GM23338 (cell line): ENCODE measurements around the gene CDKAL1. TPM values are rescaled to one million over a fixed set of nuclear protein-coding genes. Genes with fewer than 3 reads are reported as not detected.

Experiments
- ATAC-seq: fragments of 200-7000 bp; cut with Tn5 transposase; 3 replicates; pipeline ENCODE4 v1.9.1; 2020
- DNase-seq: peaks from one replicate; pipeline ENCODE4 v3.0.0-alpha.2; 2015; ENCODE audit warnings: low spot score
- H2AFZ ChIP-seq: fragments of 200-600 bp; sonication (generic); 2 replicates; pipeline ENCODE4 v1.8.0; 2016; ENCODE audit warnings: antibody characterized with exemption, mild to moderate bottlenecking, moderate library complexity
- H3F3A ChIP-seq: fragments of 200-600 bp; sonication (generic); replicated peaks from 2 replicates; pipeline ENCODE4 v1.8.0; 2017; ENCODE audit warnings: antibody characterized with exemption, mixed run types, low read depth
- H3K27ac ChIP-seq: fragments of 200-600 bp; sonication (generic); 2 replicates; pipeline ENCODE4 v1.6.1; 2016; ENCODE audit warnings: low read depth
- H3K27me3 ChIP-seq: fragments of 200-600 bp; sonication (generic); 2 replicates; pipeline ENCODE4 v1.8.0; 2016; ENCODE audit warnings: mild to moderate bottlenecking, mixed run types, moderate library complexity; ENCODE audit not compliant: insufficient read depth
- H3K36me3 ChIP-seq: fragments of 200-600 bp; sonication (generic); 2 replicates; pipeline ENCODE4 v1.8.0; 2016; ENCODE audit warnings: mild to moderate bottlenecking; ENCODE audit not compliant: insufficient read depth
- H3K4me1 ChIP-seq: fragments of 200-600 bp; sonication (generic); 2 replicates; pipeline ENCODE4 v1.8.0; 2016; ENCODE audit warnings: mild to moderate bottlenecking, moderate library complexity; ENCODE audit not compliant: insufficient read depth
- H3K4me2 ChIP-seq: fragments of 200-600 bp; sonication (generic); 2 replicates; pipeline ENCODE4 v1.7.1; 2017; ENCODE audit warnings: mixed run types
- H3K4me3 ChIP-seq: fragments of 200-600 bp; sonication (generic); 2 replicates; pipeline ENCODE4 v1.6.1; 2016; ENCODE audit warnings: mixed run types
- H3K79me2 ChIP-seq: fragments of 200-600 bp; sonication (generic); replicated peaks from 2 replicates; pipeline ENCODE4 v1.8.0; 2017; ENCODE audit warnings: mild to moderate bottlenecking; ENCODE audit not compliant: insufficient read depth
- H3K9me2 ChIP-seq: fragments of 200-600 bp; sonication (generic); 2 replicates; pipeline ENCODE4 v1.8.0; 2017; ENCODE audit not compliant: insufficient read depth
- H4K20me1 ChIP-seq: fragments of 200-600 bp; sonication (generic); replicated peaks from 2 replicates; pipeline ENCODE4 v1.8.0; 2017; ENCODE audit warnings: mild to moderate bottlenecking; ENCODE audit not compliant: insufficient read depth
- H3K27ac Mint-ChIP-seq: 2 replicates; pipeline ENCODE4 v1.8.0; 2020; ENCODE audit warnings: inconsistent platforms, mild to moderate bottlenecking, moderate library complexity, mixed read lengths
- H3K27me3 Mint-ChIP-seq: 3 replicates; pipeline ENCODE4 v1.8.0; 2022; ENCODE audit warnings: low read depth, mild to moderate bottlenecking, moderate library complexity, mixed read lengths, inconsistent platforms; ENCODE audit not compliant: insufficient read depth, poor library complexity
- H3K36me3 Mint-ChIP-seq: 3 replicates; pipeline ENCODE4 v1.8.0; 2021; ENCODE audit warnings: low read depth, mild to moderate bottlenecking, inconsistent platforms, moderate library complexity, mixed read lengths
- H3K4me1 Mint-ChIP-seq: 3 replicates; pipeline ENCODE4 v1.8.0; 2020; ENCODE audit warnings: mild to moderate bottlenecking, inconsistent platforms, mixed read lengths
- H3K4me3 Mint-ChIP-seq: 3 replicates; pipeline ENCODE4 v1.8.0; 2021; ENCODE audit warnings: moderate library complexity, mild to moderate bottlenecking, inconsistent platforms, mixed read lengths
- H3K9me3 Mint-ChIP-seq: 3 replicates; pipeline ENCODE4 v1.8.0; 2020; ENCODE audit warnings: moderate library complexity, mild to moderate bottlenecking, inconsistent platforms, mixed read lengths
- NANOG ChIP-seq: IDR thresholded peaks from 2 replicates; pipeline ENCODE4 v1.6.1; 2016; ENCODE audit warnings: antibody characterized with exemption, borderline replicate concordance
- STAT1 ChIP-seq: IDR thresholded peaks from one replicate; pipeline ENCODE4 v1.6.1; 2016; ENCODE audit warnings: antibody characterized with exemption; ENCODE audit not compliant: unreplicated experiment
- ZNF114 ChIP-seq: fragments of 250-450 bp; sonication (Bioruptor Pico); IDR thresholded peaks from 2 replicates; pipeline ENCODE4 v1.5.0; 2020; ENCODE audit warnings: mild to moderate bottlenecking, moderate library complexity
- polyA plus RNA-seq: library from polyadenylated mRNA; unstranded; fragments of >200 nt; fragmentation: Nextera tagmentation; extraction: Ambion mirVana; gene quantifications from 2 replicates; pipeline ENCODE4 v1.2.1, GENCODE V29; 2016
- total RNA-seq: library from RNA; depleted of rRNA; stranded (reverse); fragments of >200 nt; shearing (Covaris generic); gene quantifications from 2 replicates; pipeline ENCODE4 v1.2.3, GENCODE V29; 2014
- TF ChIP-seq, protein P1 (sequence below): fragments of 250-450 bp; sonication (Bioruptor Pico); IDR thresholded peaks from 2 replicates; pipeline ENCODE4 v1.5.0; 2020; ENCODE audit warnings: mild to moderate bottlenecking, moderate library complexity
- TF ChIP-seq, protein P2 (sequence below): IDR thresholded peaks from 2 replicates; pipeline ENCODE4 v1.6.1; 2016; ENCODE audit warnings: antibody characterized with exemption
- TF ChIP-seq, protein P3 (sequence below), 2 experiments: fragments of 200-600 bp in 1 of 2; sonication (generic) in 1 of 2; conservative IDR thresholded peaks; 2 replicates each; pipeline versions ENCODE4 v1.5.1 to v1.6.1; 2016 to 2017; ENCODE audit warnings: antibody characterized with exemption in 2 of 2, low read depth in 2 of 2, mild to moderate bottlenecking in 2 of 2, moderate library complexity in 1 of 2

The CDKAL1 gene
- total and polyA plus RNA-seq, 2 experiments from 2014 or later = 17.8 to 35.0 TPM

DNA sequence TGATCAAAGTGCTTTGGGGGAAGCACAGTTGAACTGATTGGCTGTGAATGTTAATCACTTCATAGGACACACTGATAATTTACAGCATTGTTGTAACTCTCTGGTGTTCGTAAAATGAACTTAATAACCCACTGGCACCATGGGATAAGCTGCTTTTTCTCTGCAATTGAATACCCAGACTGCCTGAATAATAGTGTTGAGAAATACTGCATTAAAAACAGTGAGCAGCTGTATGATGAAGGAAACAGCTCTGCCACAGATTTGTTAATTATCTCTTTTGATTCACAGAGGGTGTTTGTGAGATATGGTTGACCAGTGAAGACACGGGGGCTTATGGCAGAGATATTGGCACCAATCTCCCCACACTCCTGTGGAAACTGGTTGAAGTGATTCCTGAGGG, 420.9 kb downstream of the CDKAL1 start (continued):
- TF ChIP-seq, protein P1, sequence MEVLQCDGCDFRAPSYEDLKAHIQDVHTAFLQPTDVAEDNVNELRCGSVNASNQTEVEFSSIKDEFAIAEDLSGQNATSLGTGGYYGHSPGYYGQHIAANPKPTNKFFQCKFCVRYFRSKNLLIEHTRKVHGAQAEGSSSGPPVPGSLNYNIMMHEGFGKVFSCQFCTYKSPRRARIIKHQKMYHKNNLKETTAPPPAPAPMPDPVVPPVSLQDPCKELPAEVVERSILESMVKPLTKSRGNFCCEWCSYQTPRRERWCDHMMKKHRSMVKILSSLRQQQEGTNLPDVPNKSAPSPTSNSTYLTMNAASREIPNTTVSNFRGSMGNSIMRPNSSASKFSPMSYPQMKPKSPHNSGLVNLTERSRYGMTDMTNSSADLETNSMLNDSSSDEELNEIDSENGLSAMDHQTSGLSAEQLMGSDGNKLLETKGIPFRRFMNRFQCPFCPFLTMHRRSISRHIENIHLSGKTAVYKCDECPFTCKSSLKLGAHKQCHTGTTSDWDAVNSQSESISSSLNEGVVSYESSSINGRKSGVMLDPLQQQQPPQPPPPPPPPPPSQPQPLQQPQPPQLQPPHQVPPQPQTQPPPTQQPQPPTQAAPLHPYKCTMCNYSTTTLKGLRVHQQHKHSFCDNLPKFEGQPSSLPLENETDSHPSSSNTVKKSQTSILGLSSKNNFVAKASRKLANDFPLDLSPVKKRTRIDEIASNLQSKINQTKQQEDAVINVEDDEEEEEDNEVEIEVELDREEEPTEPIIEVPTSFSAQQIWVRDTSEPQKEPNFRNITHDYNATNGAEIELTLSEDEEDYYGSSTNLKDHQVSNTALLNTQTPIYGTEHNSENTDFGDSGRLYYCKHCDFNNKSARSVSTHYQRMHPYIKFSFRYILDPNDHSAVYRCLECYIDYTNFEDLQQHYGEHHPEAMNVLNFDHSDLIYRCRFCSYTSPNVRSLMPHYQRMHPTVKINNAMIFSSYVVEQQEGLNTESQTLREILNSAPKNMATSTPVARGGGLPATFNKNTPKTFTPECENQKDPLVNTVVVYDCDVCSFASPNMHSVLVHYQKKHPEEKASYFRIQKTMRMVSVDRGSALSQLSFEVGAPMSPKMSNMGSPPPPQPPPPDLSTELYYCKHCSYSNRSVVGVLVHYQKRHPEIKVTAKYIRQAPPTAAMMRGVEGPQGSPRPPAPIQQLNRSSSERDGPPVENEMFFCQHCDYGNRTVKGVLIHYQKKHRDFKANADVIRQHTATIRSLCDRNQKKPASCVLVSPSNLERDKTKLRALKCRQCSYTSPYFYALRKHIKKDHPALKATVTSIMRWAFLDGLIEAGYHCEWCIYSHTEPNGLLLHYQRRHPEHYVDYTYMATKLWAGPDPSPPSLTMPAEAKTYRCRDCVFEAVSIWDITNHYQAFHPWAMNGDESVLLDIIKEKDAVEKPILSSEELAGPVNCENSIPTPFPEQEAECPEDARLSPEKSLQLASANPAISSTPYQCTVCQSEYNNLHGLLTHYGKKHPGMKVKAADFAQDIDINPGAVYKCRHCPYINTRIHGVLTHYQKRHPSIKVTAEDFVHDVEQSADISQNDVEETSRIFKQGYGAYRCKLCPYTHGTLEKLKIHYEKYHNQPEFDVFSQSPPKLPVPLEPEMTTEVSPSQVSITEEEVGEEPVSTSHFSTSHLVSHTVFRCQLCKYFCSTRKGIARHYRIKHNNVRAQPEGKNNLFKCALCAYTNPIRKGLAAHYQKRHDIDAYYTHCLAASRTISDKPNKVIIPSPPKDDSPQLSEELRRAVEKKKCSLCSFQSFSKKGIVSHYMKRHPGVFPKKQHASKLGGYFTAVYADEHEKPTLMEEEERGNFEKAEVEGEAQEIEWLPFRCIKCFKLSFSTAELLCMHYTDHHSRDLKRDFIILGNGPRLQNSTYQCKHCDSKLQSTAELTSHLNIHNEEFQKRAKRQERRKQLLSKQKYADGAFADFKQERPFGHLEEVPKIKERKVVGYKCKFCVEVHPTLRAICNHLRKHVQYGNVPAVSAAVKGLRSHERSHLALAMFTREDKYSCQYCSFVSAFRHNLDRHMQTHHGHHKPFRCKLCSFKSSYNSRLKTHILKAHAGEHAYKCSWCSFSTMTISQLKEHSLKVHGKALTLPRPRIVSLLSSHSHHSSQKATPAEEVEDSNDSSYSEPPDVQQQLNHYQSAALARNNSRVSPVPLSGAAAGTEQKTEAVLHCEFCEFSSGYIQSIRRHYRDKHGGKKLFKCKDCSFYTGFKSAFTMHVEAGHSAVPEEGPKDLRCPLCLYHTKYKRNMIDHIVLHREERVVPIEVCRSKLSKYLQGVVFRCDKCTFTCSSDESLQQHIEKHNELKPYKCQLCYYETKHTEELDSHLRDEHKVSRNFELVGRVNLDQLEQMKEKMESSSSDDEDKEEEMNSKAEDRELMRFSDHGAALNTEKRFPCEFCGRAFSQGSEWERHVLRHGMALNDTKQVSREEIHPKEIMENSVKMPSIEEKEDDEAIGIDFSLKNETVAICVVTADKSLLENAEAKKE (CRISPR knock-in tag) = no peak

DNA sequence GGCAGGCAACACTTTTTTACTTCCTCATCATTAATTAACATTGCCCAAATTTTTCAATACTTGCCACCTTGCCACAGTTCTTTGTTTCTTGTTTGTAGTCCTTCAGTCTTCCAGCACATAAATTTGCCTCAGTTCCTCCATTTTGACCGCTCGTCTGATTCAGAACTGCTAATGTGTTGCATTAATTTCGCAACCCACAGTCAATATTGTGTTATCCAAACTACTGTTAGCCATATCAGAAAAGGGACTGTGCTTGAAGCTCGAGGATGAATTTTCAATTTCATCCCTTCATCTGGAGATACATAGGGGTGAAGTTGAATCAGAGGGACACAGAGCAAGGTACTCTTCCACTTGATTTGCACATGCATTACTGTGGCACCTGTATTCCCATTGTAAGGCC, 421.5 kb downstream of the CDKAL1 start:
- ATAC-seq = no peak; the same call in 2 of the 3 replicates
- Mint-ChIP-seq H3K27ac (peak overlapping the region; percentile 18; the same call in 1 of the 2 replicates), H3K4me1 (peaks cover 56% of the 10 kb centered on the region), H3K9me3 (no peaks in the 10 kb centered on the region), H3K4me3 (no peak overlapping the region), H3K27me3 (no peaks in the 10 kb centered on the region), H3K36me3 (no peaks in the 10 kb centered on the region; the same call in 2 of the 3 replicates)
- Histone ChIP-seq H3K27ac (no peak overlapping the region), H3F3A (no peaks in the 10 kb centered on the region), H3K27me3 (no peaks in the 10 kb centered on the region), H3K9me2 (no peaks in the 10 kb centered on the region), H2AFZ (no peak overlapping the region), H3K4me3 (no peak overlapping the region), H4K20me1 (no peaks in the 10 kb centered on the region), H3K79me2 (no peaks in the 10 kb centered on the region), H3K4me1 (peaks cover 61% of the 10 kb centered on the region), H3K4me2 (peak overlapping the region; percentile 47), H3K36me3 (no peaks in the 10 kb centered on the region)
- TF ChIP-seq, protein P1 (CRISPR knock-in tag) = no peak
- TF ChIP-seq STAT1 = no peak
- no peak for TF ChIP-seq NANOG
- TF ChIP-seq, protein P2, sequence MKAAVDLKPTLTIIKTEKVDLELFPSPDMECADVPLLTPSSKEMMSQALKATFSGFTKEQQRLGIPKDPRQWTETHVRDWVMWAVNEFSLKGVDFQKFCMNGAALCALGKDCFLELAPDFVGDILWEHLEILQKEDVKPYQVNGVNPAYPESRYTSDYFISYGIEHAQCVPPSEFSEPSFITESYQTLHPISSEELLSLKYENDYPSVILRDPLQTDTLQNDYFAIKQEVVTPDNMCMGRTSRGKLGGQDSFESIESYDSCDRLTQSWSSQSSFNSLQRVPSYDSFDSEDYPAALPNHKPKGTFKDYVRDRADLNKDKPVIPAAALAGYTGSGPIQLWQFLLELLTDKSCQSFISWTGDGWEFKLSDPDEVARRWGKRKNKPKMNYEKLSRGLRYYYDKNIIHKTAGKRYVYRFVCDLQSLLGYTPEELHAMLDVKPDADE = no peak
- TF ChIP-seq ZNF114 = no peak
- TF ChIP-seq, protein P3, sequence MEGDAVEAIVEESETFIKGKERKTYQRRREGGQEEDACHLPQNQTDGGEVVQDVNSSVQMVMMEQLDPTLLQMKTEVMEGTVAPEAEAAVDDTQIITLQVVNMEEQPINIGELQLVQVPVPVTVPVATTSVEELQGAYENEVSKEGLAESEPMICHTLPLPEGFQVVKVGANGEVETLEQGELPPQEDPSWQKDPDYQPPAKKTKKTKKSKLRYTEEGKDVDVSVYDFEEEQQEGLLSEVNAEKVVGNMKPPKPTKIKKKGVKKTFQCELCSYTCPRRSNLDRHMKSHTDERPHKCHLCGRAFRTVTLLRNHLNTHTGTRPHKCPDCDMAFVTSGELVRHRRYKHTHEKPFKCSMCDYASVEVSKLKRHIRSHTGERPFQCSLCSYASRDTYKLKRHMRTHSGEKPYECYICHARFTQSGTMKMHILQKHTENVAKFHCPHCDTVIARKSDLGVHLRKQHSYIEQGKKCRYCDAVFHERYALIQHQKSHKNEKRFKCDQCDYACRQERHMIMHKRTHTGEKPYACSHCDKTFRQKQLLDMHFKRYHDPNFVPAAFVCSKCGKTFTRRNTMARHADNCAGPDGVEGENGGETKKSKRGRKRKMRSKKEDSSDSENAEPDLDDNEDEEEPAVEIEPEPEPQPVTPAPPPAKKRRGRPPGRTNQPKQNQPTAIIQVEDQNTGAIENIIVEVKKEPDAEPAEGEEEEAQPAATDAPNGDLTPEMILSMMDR (conservative IDR thresholded peaks at IDR 0.05; ENCODE audit: low read depth in 2 of 2) = no peak
- peak; percentile 16 for DNase-seq
